SW 1271 (cell line): ENCODE measurements around the gene PTPRJ.

Experiments used
- DNase-seq, 2 experiments: peaks; one replicate each; lab custom pipeline; 2025; lab: John Stamatoyannopoulos, UW

The PTPRJ gene

DNA sequence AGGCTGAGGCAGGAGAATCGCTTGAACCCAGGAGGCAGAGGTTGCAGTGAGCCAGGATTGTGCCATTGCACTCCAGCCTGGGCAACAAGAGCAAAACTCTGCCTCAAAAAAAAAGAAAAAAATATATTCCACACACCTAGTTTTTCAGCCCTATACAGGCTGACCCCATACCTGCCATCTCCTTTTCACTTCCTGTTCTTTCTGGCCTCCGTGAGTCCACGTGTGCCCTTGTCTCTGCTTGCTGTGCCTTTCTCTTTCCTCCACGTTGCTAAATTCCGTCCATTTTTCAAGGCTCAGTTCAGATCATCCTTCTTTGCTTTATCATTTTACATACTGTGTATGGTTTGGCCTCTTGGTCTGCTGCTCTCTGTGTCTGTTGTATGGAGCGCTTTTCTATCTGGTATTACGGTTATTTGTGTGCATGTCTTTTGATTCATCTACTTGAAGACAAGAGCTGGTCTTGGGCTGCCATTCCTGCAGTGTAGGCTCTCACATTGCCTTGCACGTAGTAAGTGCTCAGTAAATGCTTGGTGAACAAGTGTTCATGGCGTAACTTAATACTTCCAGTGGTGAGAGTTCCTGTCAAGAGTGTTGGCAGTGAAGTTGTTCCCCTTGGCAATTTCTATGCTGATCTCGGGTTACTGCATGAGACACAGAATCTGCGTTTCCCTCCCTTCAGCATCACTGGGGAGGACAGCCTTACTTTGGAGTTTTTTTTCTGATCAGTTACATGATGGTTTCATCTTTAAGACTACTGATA lies 57.5 kb downstream of the PTPRJ start:
- no peak for DNase-seq

DNA sequence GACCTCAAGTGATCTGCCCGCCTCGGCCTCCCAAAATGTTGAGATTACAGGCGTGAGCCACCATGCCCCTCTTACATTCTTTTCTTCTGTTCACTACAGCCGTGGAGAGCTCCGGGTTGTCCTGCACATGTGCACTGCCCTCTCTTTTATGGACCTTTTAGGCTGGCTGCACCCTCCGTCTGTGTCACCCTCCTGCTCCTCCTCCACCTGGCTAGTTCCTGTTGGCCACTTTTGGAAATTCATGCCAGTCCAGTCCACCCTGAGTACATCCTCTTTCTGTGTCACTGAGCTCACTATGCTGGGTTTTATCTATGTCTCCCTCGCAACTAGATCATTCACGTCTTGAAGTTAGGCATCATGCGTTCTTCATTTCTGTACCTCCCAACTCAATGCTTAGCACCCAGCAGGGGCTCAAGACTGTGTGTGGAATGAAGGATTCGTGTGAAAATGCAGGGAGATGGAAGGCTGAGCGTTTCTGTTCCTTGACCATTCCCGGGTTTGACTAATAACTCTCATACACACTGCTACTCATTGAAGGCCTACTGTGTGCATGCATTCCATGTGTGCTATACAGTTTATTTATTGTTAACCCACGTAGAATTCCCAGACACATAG lies 60.6 kb downstream of the PTPRJ start:
- no peak for DNase-seq

DNA sequence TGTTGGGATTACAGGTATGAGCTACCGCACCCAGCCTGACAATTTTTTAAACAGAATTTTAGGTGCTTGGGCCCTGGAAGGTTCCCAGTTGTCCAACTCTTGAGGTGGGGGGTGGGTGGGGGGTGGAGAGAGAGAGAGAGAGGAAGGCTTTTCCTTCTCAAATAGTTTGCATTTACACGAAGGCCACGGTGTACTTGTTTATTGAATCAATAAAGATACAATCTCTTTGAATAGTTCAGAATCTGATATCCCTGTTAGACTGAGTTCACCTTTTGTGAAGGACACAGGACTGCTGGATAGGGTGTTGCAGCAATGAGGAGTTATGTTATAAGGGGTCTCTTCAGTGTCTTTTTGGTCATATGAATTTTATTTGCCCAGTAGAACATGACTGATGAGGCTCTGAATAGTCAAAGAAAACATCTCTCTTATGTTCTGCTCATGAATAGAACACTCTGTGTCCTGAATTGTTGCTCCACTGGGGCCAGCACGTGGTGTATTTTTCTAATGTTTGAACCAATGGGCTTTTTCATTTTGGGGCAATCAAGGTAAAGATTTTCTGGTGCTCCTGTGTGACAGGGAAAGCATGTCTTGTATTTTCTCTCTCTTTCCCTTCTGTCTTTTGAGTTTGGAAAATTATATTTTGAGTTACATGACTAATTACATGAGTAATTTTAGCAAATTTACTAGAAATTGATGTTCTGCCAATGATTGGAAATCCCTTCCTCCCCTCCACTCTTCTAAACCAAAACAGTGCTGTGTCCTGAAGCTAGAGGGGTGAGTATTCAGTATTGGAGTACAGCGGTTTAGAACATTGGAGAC lies 61.7 kb downstream of the PTPRJ start:
- DNase-seq = no peak

DNA sequence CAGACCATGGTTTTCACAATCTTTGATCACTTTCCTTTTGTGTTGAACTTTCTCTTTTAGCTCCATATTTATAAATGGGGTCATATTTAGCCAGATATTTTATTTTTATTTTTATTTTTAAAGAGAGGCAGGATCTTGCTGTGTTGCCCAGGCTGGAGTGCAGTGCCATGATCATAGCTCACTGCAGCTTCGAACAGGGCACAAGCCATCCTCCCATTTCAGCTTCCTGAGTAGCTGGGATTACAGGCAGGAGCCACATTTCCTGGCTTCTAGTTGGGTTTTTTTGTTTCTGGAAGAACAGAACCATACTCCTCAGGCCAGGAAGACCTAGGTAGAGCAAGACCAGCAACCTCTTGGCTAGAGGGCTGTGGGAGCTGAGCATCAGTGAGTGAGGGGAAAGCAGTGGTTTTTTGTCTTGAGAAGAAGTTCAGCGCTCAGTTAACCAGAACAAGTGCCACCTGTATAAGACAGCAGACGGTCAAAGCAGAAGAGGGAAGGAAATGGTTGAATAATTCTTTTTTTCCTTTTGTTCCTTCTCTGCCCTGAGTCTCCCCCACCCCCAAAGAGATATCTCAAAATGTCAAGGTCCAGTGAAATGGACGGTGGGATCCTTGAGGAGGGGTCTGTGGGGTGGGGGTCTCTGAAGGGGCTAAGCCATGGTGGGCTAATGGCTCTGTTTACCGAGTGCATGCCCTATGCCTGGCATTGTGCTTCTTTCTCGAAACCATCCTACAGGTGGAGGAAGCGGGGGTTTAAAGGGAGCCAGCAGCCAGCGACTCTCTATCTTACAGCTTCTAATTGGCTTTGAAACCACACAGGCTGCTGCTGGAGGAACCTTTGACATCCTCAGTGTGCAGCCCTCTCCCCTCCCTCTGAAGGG lies 63.0 kb downstream of the PTPRJ start:
- no peak for DNase-seq

DNA sequence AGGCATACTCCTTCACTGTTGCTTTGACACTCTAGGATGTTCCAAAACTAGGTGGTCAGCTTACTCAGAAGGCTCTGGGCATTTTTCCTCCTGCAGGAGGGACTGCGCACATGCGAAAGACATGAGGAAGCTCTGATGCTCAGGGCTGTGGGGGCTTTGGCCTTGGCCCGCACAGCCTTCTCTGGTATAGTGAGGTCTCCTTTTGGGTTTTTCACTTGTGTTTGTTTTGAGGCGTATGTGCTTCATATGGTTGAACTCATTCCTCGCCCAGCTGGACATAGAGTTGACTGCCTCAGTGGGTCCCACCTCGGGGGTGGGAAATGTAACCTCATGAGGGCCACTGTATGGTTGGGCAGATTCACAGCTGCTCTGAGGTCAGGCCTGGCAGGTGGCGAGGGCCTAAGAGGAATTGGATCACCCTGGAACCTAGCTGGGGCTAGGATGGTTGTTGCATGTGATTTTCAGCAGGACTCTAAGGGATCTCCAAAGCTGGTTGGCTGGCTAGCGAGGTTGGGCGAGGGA lies 63.7 kb downstream of the PTPRJ start:
- DNase-seq = no peak

DNA sequence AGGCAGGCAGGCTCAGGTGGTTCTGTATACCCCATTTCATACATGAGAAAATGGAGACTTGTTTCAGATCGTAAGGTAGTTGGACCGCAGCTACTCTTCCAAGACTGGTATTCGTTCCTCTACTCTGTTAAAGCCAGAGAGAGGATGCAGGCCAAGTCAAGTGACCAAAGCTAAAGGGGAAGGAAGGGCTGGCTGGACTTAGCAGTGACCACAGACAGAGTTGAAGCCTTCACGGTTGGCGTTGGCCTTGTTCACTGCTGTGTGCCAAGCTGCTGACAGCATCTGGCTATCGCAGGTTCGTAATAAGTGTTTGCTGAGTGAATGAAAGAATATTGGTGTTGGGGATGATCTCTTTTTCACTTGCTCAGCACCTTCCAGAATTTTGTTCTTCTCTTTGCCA lies 64.2 kb downstream of the PTPRJ start:
- DNase-seq = no peak

DNA sequence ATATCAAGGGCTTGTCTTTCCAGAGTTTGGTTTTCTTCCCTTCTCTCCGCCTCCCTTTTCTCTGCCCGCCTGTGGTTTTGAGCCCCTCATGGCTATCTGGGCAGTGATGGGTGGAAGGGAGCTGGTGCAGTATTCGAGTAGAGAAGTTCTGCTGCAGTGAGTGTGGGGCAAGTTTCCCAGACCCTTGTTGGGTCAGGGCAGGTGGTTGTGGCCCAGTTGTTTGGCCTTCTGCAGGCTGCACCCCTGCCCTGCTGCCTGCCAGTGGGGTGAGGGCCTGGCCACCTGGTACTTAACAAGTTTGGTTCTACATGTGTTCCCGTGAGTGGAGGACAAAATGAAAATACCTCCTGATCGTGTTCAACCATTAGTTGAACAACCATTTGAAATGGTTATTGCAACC lies 65.2 kb downstream of the PTPRJ start:
- no peak for DNase-seq

DNA sequence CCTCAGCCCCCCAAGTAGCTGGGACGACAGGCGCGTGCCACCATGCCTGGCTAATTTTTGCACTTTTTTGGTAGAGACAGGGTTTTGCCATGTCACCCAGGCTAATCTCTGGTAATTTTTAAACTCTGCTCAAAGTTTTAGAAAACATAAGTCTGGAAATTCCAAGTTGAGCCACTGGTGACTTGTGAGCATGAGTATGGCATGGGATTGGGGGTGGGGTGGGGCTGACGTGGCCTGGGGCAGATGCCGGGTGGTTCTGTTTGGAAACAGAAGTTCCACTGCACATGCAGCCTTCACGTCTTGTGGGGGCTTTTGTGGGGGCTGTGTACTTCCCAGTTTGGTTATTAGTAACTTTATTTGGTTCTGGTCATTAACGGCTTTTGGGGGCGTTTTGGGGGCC lies 67.3 kb downstream of the PTPRJ start:
- DNase-seq = no peak

DNA sequence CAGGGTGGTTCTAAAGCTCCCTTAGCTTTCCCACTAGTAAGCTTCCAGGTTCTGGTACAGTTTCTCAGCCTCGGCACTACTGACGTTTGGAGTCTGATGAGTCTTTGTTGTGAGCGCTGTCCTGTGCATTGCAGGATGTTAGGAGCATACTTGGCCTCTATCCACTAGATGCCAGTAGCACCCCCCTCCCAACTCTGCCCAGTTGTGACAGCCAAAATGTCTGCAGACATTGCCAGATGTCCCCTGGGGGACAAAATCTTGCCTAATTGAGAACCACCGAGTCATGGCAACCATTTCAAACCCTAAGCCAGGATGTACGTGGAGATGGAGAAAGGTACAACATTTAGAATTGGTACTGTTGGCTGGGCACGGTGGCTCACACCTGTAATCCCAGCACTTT lies 68.7 kb downstream of the PTPRJ start:
- DNase-seq = no peak

DNA sequence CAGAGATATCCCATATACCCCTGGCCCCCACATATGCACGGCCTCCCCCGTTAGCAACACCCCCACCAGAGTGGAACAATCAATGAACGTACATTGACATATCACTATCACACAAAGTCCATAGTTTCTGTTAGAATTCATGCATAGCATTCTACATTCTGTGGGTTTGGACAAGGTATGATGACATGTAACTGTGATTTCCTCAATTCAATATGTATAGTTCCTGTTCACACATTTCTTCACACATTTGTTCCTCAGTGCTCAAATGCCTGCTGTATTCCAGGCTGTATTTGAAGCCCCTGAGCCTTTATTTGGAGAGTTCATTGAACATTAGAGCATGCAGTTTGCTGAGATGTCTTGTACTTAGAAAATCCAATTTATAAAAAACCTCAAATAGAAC lies 69.9 kb downstream of the PTPRJ start:
- no peak for DNase-seq

DNA sequence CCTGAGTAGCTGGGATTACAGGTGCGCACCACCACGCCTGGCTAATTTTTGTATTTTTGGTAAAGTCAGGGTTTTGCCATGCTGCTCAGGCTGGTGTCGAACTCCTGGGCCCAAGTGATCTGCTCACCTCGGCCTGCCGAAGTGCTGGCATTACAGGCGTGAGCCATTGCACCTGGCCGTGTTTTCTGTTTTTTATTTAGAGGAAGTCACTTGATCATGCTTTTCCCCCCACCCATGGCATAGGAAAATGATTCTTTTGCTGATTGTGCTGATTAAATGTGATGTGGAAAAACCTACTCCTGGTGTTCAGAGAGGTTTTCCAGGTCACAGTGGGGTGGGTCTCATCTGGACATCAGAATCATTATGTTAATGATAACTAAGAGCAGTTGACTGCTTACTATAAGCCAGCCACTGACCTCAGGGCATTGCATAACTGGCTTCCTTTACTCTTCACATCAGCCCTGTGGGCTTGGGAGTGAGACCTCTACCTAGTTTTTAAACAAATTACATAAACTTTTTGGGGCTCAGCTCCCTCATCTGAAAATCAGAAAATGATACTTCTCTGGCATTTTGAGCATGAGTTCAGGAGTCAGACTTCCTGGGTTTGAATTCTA lies 71.0 kb downstream of the PTPRJ start:
- DNase-seq = no peak

DNA sequence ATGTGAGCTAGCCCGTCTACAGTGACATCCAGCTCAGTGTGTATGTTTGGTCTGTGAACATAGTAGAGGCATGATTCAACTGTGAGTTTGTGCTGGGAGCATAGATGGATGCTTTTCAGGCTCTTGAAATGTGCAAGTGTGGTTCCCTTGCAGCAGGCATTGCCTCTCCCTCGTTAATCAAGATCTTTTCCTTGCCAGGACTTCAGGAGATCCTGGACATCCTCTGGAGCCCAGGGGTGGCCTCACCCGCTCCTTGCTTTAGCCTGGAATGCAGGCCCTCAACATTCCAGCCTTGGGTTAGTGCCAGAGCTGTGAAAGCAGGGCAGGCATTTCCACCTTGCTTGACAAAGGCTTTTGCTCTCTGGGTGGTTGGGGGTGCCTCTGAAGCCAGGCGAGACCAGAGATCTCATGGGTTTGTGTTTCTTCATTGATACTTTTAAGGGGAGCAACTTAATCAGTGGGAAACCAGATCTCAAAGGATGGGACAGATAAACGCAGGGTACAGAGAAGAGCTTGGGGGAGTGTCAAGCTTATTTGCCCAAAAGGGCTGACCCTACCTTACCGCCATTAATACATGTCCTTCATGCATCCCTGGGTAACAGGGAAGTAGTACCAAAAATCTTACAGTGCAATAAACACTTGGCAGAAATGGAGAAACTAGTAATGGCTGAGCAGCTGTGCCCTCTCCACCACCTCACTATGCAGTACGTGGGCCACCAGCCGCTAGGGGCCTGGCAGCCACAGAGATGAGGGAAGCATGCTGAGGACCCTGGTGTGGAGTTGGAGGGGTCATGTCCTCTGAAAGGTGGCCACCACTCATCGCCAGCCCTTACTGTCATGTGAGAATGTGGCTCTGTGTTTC lies 72.1 kb downstream of the PTPRJ start:
- no peak for DNase-seq

DNA sequence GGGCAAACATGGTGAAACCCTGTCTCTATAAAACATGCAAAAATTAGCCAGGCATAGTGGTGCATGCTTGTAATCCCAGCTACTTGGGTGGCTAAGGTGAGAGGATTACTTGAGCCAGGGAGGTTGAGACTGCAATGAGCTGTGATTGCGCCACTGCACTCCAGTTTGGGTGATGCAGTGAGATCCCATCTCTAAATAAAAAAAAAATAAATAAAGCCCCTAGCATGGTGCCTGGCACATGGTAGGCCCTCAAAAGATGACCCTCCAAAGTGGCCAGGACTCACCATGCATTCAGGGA lies 74.6 kb downstream of the PTPRJ start:
- no peak for DNase-seq

DNA sequence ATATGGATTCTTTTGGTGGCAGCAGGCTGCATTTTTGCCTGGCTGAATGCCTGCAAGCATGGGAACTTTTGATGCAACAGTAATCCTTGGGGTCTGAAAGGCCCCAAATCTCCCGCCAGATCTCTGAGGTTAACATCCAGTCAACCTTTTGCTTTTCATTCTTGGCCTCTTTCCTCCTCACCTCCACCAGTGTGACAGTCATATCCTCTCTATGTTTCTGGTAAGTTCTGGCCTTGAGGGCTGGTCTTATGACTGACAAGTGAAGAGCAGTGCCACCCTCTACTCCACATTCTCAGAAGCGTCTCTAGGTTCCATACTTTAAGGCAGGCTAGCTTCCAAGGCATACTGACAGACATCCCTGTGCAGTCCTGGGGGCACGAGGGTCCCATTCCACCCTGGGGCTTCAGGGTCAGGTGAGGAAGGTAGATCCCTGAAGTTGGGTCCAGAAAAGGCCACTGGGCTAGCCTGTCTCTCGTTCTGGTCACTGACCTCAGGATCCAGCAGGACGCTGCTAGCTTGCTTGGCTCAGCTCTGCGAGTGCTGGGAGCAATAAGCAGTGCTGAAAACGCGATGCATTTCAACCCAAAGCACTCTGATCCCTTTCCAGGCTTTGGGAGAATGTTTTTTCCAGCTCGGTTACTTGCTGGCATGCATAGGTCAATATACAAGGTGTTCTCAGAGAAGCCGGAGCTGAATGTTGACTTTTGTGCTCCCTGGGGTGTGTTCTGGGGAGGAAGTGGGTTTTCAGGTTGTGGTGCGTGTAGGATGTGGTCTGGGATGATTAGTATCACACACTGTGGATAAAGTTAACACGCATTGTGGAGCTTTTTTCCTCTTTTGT lies 75.2 kb downstream of the PTPRJ start:
- DNase-seq = no peak

DNA sequence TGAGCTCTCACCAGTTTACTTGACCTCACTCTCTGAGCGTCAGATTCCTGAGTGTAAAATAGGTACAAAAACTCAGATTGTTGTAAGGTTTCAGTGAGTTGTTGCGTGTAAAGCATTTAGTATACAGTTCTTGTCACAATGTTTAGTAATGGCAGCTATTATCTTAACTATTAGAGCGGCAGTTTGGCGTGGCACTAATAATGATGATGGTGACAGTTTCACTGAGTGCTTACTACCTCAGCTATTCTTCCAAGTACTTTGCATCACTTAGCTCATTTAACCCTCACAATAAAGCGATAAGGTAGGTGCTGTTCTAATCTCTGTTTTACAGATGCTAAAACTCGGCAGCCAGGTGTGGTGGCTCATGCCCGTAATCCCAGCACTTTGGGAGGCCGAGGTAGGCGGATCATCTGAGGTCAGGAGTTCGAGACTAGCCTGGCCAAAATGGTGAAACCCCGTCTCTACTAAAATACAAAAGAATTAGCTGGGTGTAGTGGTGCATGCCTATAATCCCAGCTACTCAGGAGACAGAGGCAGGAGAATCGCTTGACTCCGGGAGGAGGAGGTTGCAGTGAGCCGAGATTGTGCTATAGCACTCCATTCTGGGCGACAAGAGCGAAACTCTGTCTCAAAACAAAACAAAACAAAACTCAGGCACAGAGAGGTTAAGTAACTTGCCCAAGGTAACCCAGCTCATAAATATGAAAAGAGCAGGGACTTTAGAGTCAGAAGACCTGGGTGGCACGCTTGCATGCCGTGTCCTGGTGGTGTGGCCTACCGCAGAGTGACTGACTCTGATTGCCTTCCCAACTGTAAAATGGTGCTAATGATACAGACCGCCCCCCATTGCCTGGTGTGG lies 76.2 kb downstream of the PTPRJ start:
- DNase-seq = no peak

DNA sequence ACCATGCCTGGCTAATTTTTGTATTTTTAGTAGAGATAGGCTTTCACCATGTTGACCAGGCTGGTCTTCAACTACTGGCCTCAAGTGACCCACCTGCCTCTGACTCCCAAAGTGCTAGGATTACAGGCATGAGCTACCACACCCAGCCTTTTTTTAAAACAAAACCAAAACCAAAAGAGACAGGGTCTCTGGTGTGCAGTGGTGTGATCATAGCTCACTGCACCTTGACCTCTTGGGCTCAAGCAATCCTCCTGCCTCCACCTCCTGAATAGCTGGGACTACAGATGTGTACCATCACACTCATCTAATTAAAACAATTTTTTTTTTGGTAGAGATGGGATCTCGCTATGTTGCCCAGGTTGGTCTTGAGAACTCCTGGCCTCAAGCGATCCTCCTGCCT lies 77.7 kb downstream of the PTPRJ start:
- DNase-seq = no peak

DNA sequence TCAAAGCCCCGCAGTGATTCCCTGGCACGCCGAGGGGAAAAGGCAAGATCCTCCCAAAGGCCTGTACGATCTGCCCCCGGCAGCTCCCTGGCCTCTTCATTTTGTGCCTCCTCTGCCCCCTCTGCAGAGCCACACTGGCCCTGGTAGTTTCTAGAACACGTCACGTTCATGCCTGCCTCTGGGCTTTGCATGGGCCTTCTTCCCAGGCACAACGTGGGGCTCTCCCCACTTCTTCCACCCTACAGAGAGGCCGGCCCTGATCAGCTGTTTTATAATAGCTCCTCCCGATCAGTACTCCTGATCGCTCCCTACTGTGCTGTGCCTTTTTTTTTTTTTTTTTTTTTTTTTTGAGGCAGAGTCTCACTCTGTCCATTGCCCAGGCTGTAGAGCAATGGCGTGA lies 78.4 kb downstream of the PTPRJ start:
- no peak for DNase-seq

DNA sequence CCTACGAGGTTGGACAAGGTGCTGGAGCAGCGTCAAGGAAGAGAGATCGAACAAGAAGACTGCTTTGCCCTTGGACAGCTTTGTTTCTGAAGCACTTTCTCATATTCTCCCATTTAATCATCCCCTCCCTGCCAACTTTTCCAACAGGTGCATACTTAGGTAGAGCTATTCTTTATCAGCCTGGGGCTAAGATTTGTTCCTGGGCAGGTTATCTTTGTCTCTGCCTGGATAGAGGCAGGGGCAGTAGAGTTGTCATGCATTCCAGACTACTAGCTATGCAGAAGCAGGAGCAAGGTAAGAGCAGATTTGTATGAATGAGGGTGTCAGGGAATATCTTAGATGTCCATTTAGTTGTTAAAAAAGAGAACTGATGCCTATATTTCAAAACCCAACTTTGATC lies 82.3 kb downstream of the PTPRJ start:
- no peak for DNase-seq
